Esophagus (tissue), 2 donors: ENCODE data around the gene DIAPH1. TPM values are rescaled to one million over a fixed set of nuclear protein-coding genes. Genes with fewer than 3 reads are reported as not detected.

Experiments used
- H3K27ac ChIP-seq, 2 donors: one replicate each; pipeline ENCODE4 v1.5.1; 2013; ENCODE audit warnings: low read depth in 2 of 2, mild to moderate bottlenecking in 2 of 2, inconsistent platforms in 1 of 2, low read length in 1 of 2, moderate library complexity in 1 of 2
- H3K27me3 ChIP-seq, 2 donors: one replicate each; pipeline ENCODE4 v1.6.1; 2013; ENCODE audit warnings: low read length in 2 of 2, control low read depth in 1 of 2, mild to moderate bottlenecking in 1 of 2; ENCODE audit not compliant: insufficient read depth in 2 of 2, control insufficient read depth in 1 of 2
- H3K36me3 ChIP-seq, 2 donors: one replicate each; pipeline ENCODE4 v1.6.1; 2013; ENCODE audit warnings: low read length in 1 of 2; ENCODE audit not compliant: control insufficient read depth in 2 of 2, insufficient read depth in 2 of 2
- H3K4me1 ChIP-seq, 2 donors: one replicate each; pipeline ENCODE4 v1.6.1; 2013; ENCODE audit warnings: low read length in 1 of 2; ENCODE audit not compliant: control insufficient read depth in 2 of 2, insufficient read depth in 2 of 2
- H3K4me3 ChIP-seq, 2 donors: one replicate each; pipeline ENCODE4 v1.5.1; 2013; ENCODE audit warnings: low read length in 2 of 2, mild to moderate bottlenecking in 2 of 2, low read depth in 1 of 2, moderate library complexity in 1 of 2
- H3K9me3 ChIP-seq, 2 donors: one replicate each; pipeline ENCODE4 v1.6.1; 2013; ENCODE audit warnings: mild to moderate bottlenecking in 2 of 2, low read depth in 1 of 2, low read length in 1 of 2, moderate library complexity in 1 of 2; ENCODE audit not compliant: control insufficient read depth in 2 of 2, insufficient read depth in 1 of 2
- whole genome bisulfite sequencing, 2 donors: extraction: QIAGEN DNeasy Blood & Tissue Kit; methylation state at CpG; one replicate each; pipeline ENCODE4 v1.1.7; 2013; 5-methylcytosine and 5-hydroxymethylcytosine counted together
- polyA plus RNA-seq, 2 donors: library from polyadenylated mRNA; stranded (reverse); fragments of 200-250 nt; gene quantifications; one replicate each; pipeline ENCODE4 v1.2.3, GENCODE V29; 2013
- donor health status: healthy with polysubstance abuse.
- donor health status: Bipolar disorder and iron deficiency.

The DIAPH1 gene
- polyA plus RNA-seq, 2 donors, result 84.2 to 84.5 TPM

DNA sequence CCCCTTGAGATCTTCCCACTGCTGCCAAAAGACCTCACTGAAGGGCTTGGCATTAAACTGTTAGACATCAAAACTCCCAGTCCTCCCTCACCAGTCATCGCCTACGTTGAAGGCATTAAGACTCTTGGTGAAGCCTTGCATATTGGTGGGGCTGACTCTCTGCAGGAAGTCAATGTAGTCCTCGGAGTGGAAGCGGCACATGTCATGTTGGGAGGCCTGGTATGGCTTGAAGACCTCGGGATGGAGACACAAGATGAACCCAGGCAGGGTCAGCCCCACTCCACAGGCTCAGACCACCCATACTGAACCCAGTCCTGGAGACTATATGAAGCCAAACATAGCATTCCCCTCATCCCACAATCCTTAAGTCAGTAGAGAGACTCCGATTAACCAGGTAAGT, 15.9 kb upstream of the DIAPH1 start:
- 89 to 95% methylated on average over 6 of the region's 6 CpGs for WGBS, 2 donors
- H3K4me1 ChIP-seq, result peaks cover 4 to 13% of the 10 kb centered on the region in 2 donors
- peaks cover 3 to 6% of the 10 kb centered on the region in 2 donors for H3K36me3 ChIP-seq
- no peak overlapping the region for H3K4me3 ChIP-seq
- no peaks in the 10 kb centered on the region for H3K27me3 ChIP-seq
- no peaks in the 10 kb centered on the region for H3K9me3 ChIP-seq
- no peak overlapping the region for H3K27ac ChIP-seq

DNA sequence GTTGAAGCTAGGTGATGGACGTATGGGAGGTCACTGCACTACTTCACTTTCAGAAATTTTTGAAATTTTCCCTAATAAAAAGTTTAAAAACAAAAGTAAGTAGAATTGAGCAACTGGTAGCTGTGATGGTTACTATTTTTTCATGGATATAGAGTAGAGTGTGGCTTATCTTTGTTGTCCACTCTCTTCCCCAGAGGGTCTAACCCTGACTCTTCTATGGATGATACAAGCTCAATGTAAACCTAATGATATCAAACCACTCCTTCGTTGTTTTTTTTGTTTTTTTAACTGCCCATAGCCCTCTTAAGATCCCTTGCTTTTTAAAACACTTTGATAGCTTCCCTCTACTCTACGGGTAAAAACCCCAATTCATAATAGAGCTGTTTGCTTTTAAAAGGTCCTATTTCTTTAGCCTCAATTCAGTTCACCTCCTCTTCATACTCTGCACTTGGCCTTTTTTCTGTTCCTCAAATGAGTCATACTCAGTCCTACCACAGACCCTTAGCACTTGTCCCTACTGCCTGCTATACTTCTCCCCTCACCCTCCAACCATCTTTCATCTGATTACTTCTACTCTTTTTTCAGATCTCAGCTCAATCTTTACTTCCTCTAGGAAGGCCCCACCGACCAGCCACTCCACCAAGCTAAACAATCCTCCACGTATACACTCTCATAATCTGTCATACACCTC, 15.2 kb upstream of the DIAPH1 start:
- Histone ChIP-seq H3K27me3 (no peaks in the 10 kb centered on the region), H3K4me3 (no peak overlapping the region), H3K36me3 (peaks cover 7 to 10% of the 10 kb centered on the region in 2 donors), H3K27ac (no peak overlapping the region), H3K4me1 (peaks cover 4 to 13% of the 10 kb centered on the region in 2 donors), H3K9me3 (no peaks in the 10 kb centered on the region)
- 77 to 84% methylated on average over 5 of the region's 5 CpGs for WGBS, 2 donors

DNA sequence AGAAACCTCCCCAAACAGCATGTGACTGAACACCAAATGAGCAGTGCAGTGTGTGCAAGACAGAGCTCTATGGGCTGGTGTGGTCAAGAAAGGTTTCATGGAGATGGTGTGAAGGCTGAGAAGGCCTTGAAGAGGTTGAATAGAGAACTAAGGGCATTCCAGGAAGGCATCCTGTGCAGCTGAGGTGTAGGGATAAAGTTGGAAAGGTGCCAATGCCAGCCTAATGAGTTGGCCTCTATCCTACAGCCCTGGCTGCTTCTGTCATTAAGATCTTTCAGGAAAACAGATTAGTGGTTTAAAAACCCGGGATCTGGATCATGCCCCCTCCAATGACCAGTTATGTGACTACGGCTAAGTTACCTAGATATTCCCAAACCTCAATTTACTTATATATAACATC, 13.8 kb upstream of the DIAPH1 start:
- no peaks in the 10 kb centered on the region for H3K27me3 ChIP-seq
- no peaks in the 10 kb centered on the region for H3K9me3 ChIP-seq
- H3K36me3 ChIP-seq, result peaks cover 15 to 21% of the 10 kb centered on the region in 2 donors
- no peak overlapping the region for H3K27ac ChIP-seq
- H3K4me1 ChIP-seq, result peaks cover 4 to 7% of the 10 kb centered on the region in 2 donors
- WGBS, 2 donors, result 85 to 88% methylated on average over 2 of the region's 2 CpGs
- H3K4me3 ChIP-seq, result no peak overlapping the region

DNA sequence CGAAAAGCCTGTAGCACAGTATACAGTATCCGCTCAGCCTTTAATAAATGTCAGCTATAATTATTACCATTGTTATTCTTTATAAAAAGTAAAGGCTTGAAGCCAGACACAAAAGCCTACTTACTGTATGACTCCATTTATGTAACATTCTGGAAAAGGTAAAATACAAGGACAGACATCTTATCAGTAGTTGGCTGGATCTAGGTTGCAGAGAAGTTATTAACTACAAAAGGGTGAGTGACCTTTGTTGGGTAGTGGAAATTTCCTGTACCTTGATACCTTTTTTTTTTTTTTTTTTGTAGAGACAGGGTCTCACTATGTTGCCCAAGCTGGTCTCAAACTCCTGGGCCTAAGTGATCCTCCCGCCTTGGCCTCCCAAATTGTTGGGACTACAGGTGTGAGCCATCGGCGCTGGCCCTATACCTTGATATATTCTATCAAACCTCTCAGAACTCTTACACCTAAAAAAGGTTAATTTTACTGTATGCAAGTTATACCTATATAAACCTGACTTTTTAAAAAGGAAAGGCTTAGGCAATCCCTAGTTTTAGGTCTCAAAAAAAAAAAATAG, 11.9 kb upstream of the DIAPH1 start:
- no peaks in the 10 kb centered on the region for H3K27me3 ChIP-seq
- H3K27ac ChIP-seq, result no peak overlapping the region
- H3K4me1 ChIP-seq, result peaks cover 2 to 5% of the 10 kb centered on the region in 2 donors
- no peak overlapping the region for H3K4me3 ChIP-seq
- no peaks in the 10 kb centered on the region for H3K9me3 ChIP-seq
- 93 to 97% methylated on average over 5 of the region's 5 CpGs for WGBS, 2 donors
- H3K36me3 ChIP-seq, result peaks cover 18 to 29% of the 10 kb centered on the region in 2 donors

DNA sequence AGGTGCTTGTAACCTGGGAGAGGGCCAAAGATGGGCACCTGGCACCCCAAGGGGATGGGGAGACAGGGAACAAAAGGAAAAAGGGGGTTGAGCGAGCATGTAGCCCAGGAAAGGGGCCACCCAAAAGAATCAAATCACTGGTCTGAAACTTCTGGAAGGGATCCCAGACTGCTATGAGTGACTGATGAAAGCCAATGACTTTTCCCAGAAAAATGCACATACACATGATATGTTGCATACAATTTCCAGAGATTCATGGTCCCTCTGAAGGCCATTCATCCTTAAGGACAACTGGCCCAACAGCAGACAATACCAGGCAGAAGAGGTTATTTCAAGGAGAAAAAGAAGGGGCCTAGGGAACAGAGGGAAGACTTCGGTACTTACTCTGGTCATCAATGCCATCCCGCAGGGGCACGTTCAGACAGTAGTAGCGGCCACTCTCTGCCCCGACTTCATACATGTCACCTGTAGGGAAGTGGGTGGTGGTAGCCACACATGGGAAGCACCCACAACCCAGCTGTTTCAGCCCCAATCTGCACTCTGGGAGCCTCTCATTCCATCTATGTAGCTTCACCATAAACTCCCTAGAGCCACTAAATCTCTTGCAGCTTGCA, 9.5 kb upstream of the DIAPH1 start:
- Histone ChIP-seq H3K27ac (no peak overlapping the region), H3K27me3 (no peaks in the 10 kb centered on the region), H3K36me3 (peaks cover 26 to 32% of the 10 kb centered on the region in 2 donors), H3K9me3 (no peaks in the 10 kb centered on the region), H3K4me3 (no peak overlapping the region), H3K4me1 (no peaks in the 10 kb centered on the region)
- WGBS, 2 donors, result 97% methylated on average over 6 of the region's 6 CpGs

DNA sequence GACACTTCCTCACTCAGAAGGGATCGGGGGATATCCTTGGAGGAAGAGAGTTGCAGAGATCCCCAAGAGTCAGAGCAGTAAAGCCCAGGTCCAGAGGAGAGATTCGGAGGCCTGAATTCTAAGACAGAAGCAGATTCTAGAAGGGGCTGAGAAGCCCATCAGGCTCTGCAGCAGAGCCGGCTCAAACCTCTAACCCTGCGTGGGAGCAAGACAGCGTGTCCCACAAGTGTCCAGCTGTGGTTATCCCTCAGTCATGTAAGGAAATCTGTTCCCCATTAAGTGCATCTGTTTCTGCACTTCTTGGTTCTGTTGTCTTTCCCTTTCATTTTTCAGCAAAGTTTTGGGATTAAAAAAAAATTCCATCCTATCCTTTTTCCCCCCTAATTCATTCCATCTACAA, 4.8 kb upstream of the DIAPH1 start:
- Histone ChIP-seq H3K27ac (no peak overlapping the region), H3K27me3 (no peaks in the 10 kb centered on the region), H3K4me3 (no peak overlapping the region), H3K9me3 (no peaks in the 10 kb centered on the region), H3K36me3 (peaks cover 24 to 25% of the 10 kb centered on the region in 2 donors), H3K4me1 (no peaks in the 10 kb centered on the region)
- 72 to 82% methylated on average over 5 of the region's 5 CpGs for WGBS, 2 donors

DNA sequence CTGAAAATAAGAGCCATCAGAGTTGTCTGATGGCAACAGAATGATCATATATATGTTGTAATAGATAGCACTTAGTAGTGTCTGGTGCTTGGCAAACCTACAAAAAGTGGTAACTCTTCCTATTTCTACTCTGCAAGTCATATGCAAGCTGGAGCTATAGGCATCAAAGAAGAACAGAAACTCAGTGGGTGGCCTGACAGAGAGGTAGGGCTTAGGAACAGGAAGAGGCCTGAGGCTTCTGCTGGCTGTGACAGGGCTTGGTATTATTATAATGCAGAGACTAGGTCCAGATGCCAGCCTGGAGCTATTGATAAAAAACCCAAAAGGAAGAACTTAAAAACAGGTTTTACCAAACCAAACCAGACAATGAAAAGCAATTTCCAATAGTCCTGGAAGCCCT, 4.4 kb upstream of the DIAPH1 start:
- Histone ChIP-seq H3K4me3 (no peak overlapping the region), H3K27ac (no peak overlapping the region), H3K4me1 (no peaks in the 10 kb centered on the region), H3K27me3 (no peaks in the 10 kb centered on the region), H3K9me3 (no peaks in the 10 kb centered on the region), H3K36me3 (peaks cover 19 to 21% of the 10 kb centered on the region in 2 donors)

DNA sequence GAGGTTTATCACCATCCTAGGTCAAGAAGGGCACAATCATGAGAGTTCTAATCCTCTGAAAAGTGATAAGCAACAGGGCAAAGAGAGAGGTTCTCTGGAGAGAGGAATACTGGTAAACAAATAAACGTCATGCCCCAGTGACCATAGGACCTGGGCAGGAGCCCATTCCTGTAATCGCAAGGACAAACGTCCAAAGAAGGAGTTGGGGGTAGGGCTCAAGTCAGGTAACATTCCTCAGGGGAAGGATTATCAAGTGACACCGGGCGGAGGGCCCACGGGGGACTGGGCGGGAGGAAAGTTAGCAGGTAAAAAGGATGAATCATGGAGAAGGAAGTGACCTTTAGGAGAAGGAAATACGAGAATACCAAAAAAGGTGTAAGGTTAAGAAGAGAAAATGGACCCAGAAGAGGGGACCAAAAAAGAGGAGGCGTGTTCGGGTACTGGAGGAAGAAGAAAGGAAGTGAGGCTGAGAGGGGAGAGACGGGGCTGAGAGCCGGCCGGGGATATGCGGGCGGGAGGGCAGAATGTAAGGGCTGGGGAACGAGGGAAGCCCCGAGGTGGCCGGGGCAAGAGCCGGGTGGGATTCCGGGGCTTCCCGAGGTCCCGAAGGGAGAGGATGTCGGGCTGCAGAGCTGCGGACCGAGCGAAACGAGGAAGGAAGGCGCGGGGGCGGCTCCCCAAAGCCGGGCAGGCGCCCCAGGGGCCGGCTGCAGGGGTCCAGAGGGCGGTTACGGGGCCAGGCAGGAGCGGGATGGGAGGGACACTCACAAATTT, 583 bp downstream of the DIAPH1 start:
- Histone ChIP-seq H3K4me3 (peak overlapping the region; percentile 85 to 87), H3K4me1 (no peaks in the 10 kb centered on the region), H3K36me3 (peaks cover 4 to 5% of the 10 kb centered on the region in 2 donors), H3K9me3 (no peaks in the 10 kb centered on the region), H3K27me3 (no peaks in the 10 kb centered on the region), H3K27ac (peak overlapping the region; percentile 97)
- 1% methylated on average over 35 to 36 of the region's 36 CpGs for WGBS, 2 donors

DNA sequence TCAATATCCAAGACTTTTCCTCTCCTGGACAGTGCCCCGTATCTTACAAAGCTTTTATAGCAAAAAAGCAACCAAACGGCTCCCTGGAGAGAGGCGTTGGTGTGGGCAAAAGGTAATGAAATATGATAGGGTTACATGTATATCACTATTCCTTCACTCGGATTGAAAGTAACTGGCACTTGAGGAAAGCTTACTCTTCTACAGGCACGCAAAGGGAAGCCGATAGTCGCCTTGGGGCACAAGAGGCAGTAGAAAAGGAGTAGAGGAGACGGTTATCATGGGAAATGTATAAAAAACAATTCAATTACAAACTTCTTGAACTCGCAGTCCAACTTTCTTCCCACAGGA, 1.1 kb downstream of the DIAPH1 start:
- H3K9me3 ChIP-seq, result no peaks in the 10 kb centered on the region
- no peaks in the 10 kb centered on the region for H3K27me3 ChIP-seq
- peak overlapping the region; percentile 97 for H3K27ac ChIP-seq
- 4 to 6% methylated on average over 9 of the region's 9 CpGs for WGBS, 2 donors
- H3K36me3 ChIP-seq, result peaks cover 4% of the 10 kb centered on the region in 2 donors
- no peaks in the 10 kb centered on the region for H3K4me1 ChIP-seq
- peak overlapping the region; percentile 85 to 87 for H3K4me3 ChIP-seq
